HG03039 (cell line): ENCODE data around the gene IFT25.

Experiments
- ATAC-seq: cut with Tn5 transposase; IDR thresholded peaks from one replicate; pipeline ENCODE4 v1.9.1; 2021; ENCODE audit warnings: mild to moderate bottlenecking, moderate library complexity; ENCODE audit not compliant: unreplicated experiment

Gene IFT25

GRCh38 chr1:53930932-53931331 is 14.6 kb downstream of the IFT25 start:
- no peak for ATAC-seq

- ATAC-seq = no peak
These were observed 16.1 kb downstream of the IFT25 start for GRCh38 chr1:53929246-53929960.

- no peak for ATAC-seq
These were observed 18.1 kb downstream of the IFT25 start for GRCh38 chr1:53927376-53927881.

- ATAC-seq = no peak
These were observed 25.8 kb downstream of the IFT25 start for GRCh38 chr1:53919675-53920066.

GRCh38 chr1:53918343-53918742 is 27.2 kb downstream of the IFT25 start:
- no peak for ATAC-seq

GRCh38 chr1:53913352-53914033 is 32.0 kb downstream of the IFT25 start:
- no peak for ATAC-seq

- no peak for ATAC-seq
These were observed 34.1 kb downstream of the IFT25 start for GRCh38 chr1:53911442-53911841.

GRCh38 chr1:53909946-53910345 is 35.6 kb downstream of the IFT25 start:
- no peak for ATAC-seq

- ATAC-seq = no peak
These were observed 39.4 kb downstream of the IFT25 start for GRCh38 chr1:53906121-53906520.

- no peak for ATAC-seq
These were observed 40.0 kb downstream of the IFT25 start for GRCh38 chr1:53905509-53905908.

- no peak for ATAC-seq
These were observed 43.0 kb downstream of the IFT25 start for GRCh38 chr1:53902235-53903138.

- no peak for ATAC-seq
These were observed 45.8 kb downstream of the IFT25 start for GRCh38 chr1:53899708-53900107.

- ATAC-seq = no peak
These were observed 46.3 kb downstream of the IFT25 start for GRCh38 chr1:53899206-53899628.

- no peak for ATAC-seq
These were observed 48.8 kb downstream of the IFT25 start for GRCh38 chr1:53896635-53897229.

- no peak for ATAC-seq
These were observed 50.1 kb downstream of the IFT25 start for GRCh38 chr1:53895421-53895820.

GRCh38 chr1:53894644-53895043 is 50.9 kb downstream of the IFT25 start:
- ATAC-seq = no peak

- ATAC-seq = no peak
These were observed 51.4 kb downstream of the IFT25 start, which contains the start of gene DIO1 for GRCh38 chr1:53893999-53894636. Gene DIO1 (plus strand): TSS chr1:53894187. CDS start chr1:53894211, 24 bp downstream.

GRCh38 chr1:53892911-53893310 is 52.6 kb downstream of the IFT25 start:
- ATAC-seq = no peak

GRCh38 chr1:53891678-53892077 is 53.8 kb downstream of the IFT25 start:
- no peak for ATAC-seq

GRCh38 chr1:53891018-53891417 is 54.5 kb downstream of the IFT25 start:
- no peak for ATAC-seq
